Right ventricle myocardium inferior (tissue), 1 donor: ENCODE data around the gene NR4A1. TPM values are rescaled to one million over a fixed set of nuclear protein-coding genes. Genes with fewer than 3 reads are reported as not detected.

Experiments used
- ATAC-seq: fragments of 200-7000 bp; cut with Tn5 transposase; one replicate; pipeline ENCODE4 v1.9.1; 2020; ENCODE audit warnings: mild to moderate bottlenecking, moderate library complexity
- DNase-seq: peaks from one replicate; pipeline ENCODE4 v3.0.0; 2021; ENCODE audit errors: missing footprints
- intact Hi-C: fragments of 100-400 bp; cut with DNase I; formaldehyde crosslinking; loops from one replicate; pipeline ENCODE4 v1.11.0; 2022
- total RNA-seq: library from RNA; stranded (reverse); fragmentation: NEBNext Ultra II Directional; extraction: Animal tissue kit (Norgen Biotek cat#: 25700); gene quantifications from one replicate; pipeline ENCODE4 v1.2.1, GENCODE V29; 2021
- donor health status: DM: no; HTN: yes; CAD: no; lungs with severe emphysema.

Gene NR4A1
- total RNA-seq, 1 donor from 2014 or later, result 40.6 TPM

DNA sequence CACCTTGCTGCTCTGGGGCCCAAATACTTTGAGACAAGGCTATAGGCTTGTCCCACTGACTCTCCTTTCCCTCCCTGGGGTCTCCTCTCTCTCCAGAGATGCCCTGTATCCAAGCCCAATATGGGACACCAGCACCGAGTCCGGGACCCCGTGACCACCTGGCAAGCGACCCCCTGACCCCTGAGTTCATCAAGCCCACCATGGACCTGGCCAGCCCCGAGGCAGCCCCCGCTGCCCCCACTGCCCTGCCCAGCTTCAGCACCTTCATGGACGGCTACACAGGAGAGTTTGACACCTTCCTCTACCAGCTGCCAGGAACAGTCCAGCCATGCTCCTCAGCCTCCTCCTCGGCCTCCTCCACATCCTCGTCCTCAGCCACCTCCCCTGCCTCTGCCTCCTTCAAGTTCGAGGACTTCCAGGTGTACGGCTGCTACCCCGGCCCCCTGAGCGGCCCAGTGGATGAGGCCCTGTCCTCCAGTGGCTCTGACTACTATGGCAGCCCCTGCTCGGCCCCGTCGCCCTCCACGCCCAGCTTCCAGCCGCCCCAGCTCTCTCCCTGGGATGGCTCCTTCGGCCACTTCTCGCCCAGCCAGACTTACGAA is 3.1 kb downstream of the NR4A1 start:
- intact Hi-C loops, result no loop called here
- DNase-seq, result no peak
- ATAC-seq, result no peak

DNA sequence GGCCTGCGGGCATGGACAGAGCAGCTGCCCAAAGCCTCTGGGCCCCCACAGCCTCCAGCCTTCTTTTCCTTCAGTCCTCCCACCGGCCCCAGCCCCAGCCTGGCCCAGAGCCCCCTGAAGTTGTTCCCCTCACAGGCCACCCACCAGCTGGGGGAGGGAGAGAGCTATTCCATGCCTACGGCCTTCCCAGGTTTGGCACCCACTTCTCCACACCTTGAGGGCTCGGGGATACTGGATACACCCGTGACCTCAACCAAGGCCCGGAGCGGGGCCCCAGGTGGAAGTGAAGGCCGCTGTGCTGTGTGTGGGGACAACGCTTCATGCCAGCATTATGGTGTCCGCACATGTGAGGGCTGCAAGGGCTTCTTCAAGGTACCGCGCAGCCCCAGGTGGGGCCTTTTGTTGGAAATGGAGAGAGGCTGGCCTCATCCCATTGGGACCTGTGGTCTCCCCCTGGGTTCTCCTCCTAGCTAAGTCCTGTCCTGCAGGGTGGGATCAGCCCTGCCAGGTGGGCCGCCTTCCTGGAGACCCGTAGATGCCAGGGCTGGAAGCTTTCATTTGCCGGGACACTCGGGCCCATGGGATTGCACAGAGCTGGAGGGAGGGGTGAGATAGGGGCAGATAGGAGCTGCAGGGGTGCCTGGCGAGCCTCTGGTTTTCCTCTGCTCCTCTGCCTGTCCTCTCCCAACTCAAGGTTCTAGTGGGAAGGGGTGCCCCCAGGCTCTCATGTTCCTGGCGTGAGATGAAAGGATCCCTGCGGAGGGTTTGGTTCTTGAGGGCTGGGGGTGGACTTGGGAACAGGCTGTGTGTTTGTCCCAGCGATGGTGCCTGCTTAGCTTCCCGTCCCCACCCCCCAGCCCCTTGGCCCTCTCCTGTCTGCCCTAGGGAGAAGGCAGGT is 3.8 kb downstream of the NR4A1 start:
- no peak for ATAC-seq
- intact Hi-C loops, result no loop called here
- DNase-seq, result peak; percentile 17

DNA sequence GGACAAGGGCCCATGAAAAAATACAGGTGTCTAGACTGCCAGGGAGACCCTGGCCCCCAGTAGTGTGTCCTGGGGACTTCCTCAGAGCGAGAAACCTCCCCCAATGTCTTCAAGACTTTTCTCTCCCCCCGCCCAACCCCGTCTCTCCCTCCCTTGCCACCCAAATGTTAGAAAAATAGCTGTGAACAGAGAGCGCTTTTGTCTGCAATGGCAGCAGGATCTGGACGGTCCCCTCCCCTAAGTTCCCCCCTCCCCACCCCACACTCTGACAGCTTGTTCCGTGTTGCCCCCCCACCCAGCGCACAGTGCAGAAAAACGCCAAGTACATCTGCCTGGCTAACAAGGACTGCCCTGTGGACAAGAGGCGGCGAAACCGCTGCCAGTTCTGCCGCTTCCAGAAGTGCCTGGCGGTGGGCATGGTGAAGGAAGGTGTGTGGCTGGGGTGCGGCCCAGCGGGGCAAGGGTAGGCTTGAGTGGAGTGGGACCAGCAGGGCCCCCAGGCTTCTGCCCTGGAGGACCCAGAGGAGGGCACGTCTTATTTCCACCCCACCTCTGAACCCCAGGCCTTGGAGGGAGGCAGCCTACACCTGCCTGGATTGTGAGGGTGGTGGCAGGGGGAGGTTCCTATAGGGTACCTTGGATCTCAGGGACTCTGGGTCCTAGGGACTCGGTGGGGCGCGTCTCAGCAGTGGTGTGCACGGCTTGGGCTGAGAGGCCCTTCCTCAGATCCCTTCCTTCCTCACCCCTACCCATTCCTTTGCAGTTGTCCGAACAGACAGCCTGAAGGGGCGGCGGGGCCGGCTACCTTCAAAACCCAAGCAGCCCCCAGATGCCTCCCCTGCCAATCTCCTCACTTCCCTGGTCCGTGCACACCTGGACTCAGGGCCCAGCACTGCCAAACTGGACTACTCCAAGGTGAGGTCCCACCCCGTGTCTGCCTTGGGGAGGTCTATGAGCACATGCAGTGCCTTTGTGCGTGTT is 4.8 kb downstream of the NR4A1 start:
- no peak for DNase-seq
- intact Hi-C loops, result no loop called here
- no peak for ATAC-seq

DNA sequence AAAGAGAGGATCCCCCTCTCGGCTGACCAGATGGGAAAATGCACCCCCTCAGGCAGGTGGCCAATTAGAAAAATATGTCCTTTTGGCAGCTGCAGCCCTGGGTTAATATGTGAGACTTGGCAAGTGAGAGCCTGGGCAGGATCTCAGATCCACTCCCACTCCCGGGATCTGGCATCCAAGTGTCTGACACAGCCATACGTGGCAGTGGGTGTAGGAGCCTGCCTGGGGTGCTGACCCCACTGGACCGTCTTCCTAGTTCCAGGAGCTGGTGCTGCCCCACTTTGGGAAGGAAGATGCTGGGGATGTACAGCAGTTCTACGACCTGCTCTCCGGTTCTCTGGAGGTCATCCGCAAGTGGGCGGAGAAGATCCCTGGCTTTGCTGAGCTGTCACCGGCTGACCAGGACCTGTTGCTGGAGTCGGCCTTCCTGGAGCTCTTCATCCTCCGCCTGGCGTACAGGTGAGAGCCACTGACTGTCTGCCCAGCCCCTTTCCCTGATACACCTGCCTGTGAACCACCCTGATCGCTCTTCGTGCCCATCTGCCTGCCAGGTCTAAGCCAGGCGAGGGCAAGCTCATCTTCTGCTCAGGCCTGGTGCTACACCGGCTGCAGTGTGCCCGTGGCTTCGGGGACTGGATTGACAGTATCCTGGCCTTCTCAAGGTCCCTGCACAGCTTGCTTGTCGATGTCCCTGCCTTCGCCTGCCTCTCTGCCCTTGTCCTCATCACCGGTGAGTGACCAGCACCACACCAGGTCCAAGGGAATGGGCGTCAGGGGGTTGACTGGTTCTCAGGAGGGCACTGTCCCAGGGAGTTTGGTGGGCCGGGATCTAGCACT is 5.8 kb downstream of the NR4A1 start:
- ATAC-seq, result no peak
- intact Hi-C loops, result no loop called here
- no peak for DNase-seq

DNA sequence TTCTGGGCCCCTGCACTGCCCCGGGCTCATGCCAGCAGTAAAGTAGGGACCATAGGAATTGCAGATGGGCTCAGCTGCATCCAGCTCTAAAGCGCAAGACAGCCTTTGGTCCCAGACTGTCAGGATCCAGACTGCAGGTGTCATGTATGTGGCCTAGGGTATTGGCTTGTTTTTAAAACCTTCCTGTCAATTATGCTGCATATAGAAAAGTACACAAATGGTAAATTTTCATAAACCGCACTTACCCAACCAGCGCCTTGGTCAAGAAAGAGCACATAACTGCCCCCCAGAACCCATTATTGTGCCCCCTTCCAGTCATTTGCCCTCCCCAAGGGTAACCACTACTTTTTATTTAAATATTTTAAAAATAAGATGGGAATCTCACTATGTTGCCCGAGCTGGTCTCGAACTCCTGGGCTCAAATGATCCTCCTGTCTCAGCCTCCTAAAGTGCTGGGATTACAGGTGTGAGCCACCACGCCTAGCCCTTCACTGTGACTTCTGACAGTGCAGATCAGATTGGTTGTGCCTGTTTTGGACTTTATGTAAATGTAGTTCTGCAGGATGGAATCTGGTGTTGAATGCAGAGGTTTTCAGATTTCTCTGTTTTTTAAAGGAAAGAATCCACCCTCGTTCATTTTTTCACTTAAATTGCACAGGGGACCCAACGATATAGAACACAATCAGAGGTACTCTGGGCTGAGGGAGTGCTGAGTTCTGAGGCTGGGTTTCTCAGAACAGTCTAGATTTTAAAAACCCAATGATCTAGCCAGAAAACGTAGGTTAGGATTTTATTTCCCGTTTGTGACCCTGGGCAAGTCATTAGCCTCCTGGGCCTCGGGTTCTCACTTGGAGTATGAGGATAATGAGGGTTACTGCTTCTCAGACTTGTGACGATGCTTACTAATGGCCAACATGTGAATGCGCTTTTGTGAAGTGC is 6.7 kb downstream of the NR4A1 start:
- DNase-seq (no peak), ATAC-seq (no peak)
- intact Hi-C loops, result no loop called here

DNA sequence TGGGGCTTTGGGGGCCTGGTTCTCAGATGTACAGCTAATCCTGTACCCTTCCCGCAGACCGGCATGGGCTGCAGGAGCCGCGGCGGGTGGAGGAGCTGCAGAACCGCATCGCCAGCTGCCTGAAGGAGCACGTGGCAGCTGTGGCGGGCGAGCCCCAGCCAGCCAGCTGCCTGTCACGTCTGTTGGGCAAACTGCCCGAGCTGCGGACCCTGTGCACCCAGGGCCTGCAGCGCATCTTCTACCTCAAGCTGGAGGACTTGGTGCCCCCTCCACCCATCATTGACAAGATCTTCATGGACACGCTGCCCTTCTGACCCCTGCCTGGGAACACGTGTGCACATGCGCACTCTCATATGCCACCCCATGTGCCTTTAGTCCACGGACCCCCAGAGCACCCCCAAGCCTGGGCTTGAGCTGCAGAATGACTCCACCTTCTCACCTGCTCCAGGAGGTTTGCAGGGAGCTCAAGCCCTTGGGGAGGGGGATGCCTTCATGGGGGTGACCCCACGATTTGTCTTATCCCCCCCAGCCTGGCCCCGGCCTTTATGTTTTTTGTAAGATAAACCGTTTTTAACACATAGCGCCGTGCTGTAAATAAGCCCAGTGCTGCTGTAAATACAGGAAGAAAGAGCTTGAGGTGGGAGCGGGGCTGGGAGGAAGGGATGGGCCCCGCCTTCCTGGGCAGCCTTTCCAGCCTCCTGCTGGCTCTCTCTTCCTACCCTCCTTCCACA is 7.6 kb downstream of the NR4A1 start:
- intact Hi-C loops, result no loop called here
- ATAC-seq (no peak), DNase-seq (no peak)

DNA sequence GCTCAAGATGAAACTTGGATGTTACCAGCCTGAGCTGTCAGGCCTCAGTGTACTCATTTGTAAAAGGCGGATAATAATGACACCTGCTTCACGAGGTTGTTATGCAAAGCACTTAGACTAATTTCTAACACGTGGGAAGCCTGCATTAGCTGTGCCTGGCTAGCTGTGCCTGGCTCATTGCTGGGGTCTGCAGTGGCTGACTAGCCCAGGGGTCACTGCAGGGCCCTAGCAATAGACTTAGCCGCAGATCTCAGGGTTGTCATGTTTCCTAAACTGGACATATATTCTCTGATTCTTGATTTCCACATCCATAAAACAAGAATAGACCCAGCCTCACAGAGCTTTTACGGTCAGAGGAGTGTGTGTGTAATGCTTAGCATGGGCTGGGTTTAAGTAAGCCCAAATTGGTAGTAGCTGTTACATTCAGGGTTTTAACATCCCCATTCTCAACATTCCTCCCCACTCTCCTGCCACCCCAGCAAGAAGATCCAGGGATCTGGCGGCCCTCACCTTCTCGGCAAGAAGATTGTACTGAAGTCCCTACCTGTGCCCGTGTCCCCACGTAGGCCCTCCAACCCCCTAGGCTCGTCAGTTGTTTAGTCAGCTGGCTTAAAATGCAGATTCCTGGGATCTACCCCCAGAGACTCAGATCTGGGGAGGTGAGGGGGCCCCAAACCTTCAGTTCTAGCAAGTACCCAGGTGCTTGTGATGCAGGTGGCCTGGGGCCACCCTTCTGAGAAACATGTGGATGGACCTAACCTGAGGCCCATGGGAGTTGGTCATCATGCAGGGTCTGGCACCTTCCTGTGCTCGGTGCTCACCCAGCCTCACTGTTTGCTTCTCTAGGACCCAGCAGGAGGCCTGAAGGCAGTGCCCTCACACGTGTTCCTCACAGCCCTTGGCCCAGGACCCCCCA is 8.6 kb downstream of the NR4A1 start:
- ATAC-seq (no peak), DNase-seq (peak; percentile 16)
- intact Hi-C loops, result no loop called here

DNA sequence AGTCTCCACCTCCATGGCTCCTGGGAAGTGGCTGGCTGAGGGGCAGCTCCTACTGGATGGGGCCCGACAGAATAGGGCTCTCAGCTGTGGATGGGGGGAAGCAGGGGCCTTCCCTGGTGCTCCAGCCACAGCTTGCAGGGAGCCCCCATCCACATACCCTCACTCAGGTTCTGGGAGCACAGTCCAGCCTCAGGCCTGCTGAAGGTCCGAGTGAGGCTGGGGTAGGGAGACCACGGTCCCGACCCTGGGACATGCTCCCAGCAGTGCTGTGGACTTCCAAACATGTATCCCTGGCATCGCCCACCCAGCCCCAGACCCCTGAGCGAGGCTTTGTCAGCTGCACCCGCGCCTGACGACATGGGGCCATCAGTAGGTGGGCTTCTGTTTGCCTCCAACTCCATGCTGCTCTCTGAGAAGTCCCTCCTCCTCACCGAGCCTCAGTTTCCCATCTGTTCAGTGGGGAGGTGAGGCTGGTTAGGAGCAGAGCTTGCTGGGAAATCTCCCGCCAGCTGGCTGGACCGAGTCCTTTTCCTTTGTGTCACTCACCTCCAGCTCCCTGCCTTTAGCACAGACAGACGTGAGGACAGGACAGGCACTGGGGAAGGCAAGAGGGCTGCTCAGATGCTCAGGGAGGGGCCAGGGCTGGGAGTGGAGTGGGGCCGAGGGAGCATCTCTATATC is 9.4 kb downstream of the NR4A1 start:
- ATAC-seq (no peak), DNase-seq (peak; percentile 44)
- intact Hi-C loops, result no loop called here

DNA sequence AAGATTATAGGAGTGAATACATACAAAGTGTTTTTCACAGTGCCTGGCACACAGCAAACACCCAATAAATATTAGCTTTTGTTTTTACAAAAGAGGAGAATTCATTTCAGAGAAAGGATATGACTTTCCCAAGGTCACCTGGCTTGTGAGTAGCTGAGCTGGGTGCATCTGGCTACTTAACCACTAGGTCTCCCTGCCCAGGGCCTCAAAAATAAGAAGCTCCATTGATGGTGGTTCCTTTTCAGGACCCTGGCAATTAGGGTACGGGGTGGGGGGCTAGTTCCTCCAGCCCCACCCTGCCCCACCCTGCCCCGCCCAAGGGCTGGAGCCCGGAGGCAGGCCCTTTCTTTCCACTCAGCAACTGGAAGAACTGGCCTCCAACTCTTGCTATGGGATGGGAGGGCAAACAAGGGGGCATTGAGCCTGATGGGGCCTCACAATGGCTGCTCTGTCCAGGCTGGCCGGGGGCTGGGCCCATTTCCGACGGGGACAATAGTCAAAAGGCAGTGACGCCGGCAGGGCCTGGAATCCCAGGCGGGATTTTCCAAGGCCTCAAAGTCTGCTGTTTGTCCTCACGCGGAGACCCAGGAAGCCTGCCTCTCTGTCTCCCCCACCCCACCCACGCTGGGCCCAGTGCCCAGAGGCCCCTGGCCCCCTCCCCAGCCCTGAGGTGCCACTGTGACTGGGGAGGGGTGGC is 10.4 kb downstream of the NR4A1 start:
- DNase-seq, result no peak
- ATAC-seq, result no peak
- intact Hi-C loops, result no loop called here

DNA sequence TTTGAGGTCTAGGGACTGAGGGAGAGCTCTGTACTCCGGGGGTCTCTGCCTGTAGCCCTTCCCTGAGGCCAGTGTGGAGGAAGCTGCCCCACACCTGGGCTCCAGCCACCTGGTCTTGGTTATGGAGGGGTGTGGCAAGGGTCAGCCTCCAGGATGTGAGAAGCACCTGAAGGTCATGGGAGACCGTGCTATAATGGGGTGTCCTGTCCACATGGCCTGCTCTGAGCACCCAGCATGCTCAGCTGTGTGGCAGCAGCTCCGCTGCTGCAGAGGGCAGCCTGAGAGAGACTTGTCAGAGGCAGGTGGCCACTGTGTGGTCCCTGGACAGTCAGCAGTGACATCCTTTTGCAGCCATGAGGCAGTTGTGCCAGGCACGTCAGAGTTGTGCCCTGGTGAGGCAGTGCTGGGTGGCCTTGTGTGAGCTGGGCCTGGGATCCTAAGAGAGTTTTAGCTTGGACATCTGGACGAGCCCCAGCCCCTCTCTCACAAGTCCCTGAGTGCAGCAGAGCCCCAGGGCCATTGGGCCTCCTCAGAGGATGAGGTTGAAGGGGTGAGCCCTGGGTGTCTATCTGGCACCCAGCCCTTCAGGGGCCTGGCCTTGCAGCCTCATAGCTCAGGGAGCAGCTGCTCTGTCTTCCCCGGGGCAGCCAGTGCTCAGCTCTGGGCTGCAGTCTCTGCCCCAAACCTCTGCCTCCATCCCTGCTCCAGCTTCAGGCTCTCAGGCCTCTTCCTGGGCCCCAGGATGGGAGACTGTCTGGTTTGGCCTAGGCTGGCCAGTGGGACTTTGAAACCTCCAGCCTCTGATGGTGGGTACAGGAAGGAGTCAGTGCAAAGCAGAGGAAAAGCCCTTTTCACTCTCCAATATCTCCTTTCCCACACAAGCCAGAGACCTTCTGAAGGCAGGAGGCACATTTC is 11.2 kb downstream of the NR4A1 start:
- intact Hi-C loops, result no loop called here
- no peak for DNase-seq
- no peak for ATAC-seq

DNA sequence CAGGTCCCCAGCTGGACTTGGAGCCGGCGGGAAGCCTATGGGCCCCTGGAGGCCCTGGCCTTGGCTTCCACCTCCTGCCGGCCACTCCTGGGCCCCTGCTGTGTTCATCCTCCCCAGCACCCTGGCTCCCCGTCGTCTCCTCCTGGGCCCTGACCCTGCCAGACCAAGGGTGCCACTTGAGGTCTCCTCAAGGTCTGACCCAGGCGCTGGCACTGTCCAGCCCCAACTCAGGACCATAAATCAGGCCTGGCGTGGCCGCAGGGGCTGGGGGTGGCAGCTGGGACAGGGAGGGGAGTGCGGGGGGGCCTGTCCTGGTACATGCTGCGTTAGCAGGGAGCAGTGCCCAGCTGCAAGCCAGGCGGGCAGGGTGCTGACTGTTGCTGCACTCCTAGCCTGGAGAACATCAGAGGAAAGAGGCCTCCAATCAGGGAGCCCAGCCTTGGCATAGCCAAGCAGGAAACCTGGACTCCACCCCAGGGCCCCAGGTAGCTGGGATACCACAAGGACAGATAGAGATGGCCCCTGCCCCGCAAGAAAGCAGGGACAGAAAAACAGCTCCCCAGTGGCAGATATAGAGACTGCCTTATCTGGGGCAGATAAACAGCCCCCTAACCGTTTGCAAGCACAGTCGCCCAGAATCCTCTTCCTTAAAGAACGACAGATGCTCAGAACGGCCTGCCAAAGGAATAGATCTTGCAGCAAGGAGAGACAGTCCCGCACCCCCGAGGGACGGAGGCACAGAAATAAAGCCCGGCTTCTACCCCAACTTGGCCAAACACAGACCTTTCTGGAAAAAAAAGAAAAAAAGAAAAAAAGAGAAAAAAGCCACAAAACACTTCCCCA is 12.1 kb downstream of the NR4A1 start:
- DNase-seq (peak; percentile 68), ATAC-seq (peak; percentile 55)
- intact Hi-C loops, result no loop called here

DNA sequence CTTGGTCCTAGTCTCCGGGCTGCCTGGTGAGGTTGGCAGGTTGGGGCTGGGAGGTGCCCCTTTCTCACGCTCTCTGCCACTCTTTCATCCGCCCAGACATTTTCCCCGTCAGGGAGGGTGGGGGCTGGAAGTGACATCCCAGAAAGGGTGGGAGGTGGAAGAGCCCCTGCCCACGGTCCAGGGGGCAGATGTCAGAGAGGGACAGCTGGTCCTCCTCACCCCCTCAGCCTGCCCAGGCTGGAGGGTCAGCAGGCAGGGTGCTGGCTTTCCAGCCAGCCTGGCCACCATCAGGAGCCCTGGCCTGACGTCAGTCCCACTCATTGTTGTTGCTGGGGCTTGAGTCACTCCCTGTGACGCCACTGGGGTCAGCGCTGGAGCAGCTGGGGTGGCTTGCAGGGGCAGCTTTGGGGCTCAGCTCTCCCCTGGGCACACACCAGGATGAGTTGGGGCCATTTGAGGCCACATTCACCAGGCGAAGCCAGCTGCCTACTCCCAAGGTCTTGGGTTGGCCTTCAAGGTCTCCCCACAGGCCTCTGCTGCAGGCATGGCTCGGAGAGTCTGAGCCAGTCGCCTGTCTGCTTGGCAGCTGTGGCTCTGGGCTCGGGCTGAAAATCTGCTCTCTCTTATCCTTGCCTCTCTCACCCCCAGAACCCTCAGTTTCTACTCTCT is 12.9 kb downstream of the NR4A1 start:
- ATAC-seq (peak; percentile 83), DNase-seq (peak; percentile 89)
- intact Hi-C loops, result no loop called here
